Heart left ventricle (tissue), 16 donors: ENCODE measurements around the gene NEURL1. TPM values are rescaled to one million over a fixed set of nuclear protein-coding genes. Genes with fewer than 3 reads are reported as not detected.

Experiments used
- ATAC-seq, 4 donors: fragments of 200-7000 bp; cut with Tn5 transposase; one replicate each; pipeline ENCODE4 v1.9.1; 2020 to 2022; ENCODE audit warnings: moderate library complexity in 4 of 4, mild to moderate bottlenecking in 3 of 4, moderate number of reproducible peaks in 1 of 4
- DNase-seq, 5 donors: peaks; one replicate each; pipeline ENCODE4 v3.0.0-alpha.2; 2020
- H3K27ac ChIP-seq, 12 donors: fragments of 200-600 bp; sonication (generic) in 4 of 12; one replicate each; pipeline versions ENCODE4 v1.5.0 to v1.8.0; 2016 to 2022; ENCODE audit warnings: mild to moderate bottlenecking in 2 of 12
- H3K27me3 ChIP-seq, 9 donors: fragments of 200-600 bp; sonication (generic) in 2 of 9; one replicate each; pipeline versions ENCODE4 v1.5.1 to v1.8.0; 2016 to 2022; ENCODE audit warnings: mild to moderate bottlenecking in 3 of 9
- H3K36me3 ChIP-seq, 9 donors: fragments of 200-600 bp; sonication (generic) in 2 of 9; one replicate each; pipeline versions ENCODE4 v1.5.0 to v1.8.0; 2018 to 2022; ENCODE audit warnings: mild to moderate bottlenecking in 2 of 9
- H3K4me1 ChIP-seq, 12 donors: fragments of 200-600 bp; sonication (generic) in 4 of 12; one replicate each; pipeline versions ENCODE4 v1.5.0 to v1.8.0; 2016 to 2022; ENCODE audit warnings: mild to moderate bottlenecking in 3 of 12
- H3K4me3 ChIP-seq, 12 donors: fragments of 200-600 bp; sonication (generic) in 4 of 12; one replicate each; pipeline versions ENCODE4 v1.5.0 to v1.8.0; 2017 to 2022; ENCODE audit warnings: mild to moderate bottlenecking in 9 of 12, moderate library complexity in 4 of 12
- H3K9me3 ChIP-seq, 12 donors: fragments of 200-600 bp; sonication (generic) in 4 of 12; one replicate each; pipeline versions ENCODE4 v1.5.0 to v1.8.0; 2016 to 2022; ENCODE audit warnings: mild to moderate bottlenecking in 1 of 12
- CTCF ChIP-seq, 12 donors: fragments of 200-600 bp; sonication (generic) in 4 of 12; IDR thresholded peaks; one replicate each; pipeline versions ENCODE4 v1.5.0 to v1.8.0; 2018 to 2022; ENCODE audit warnings: antibody characterized with exemption in 12 of 12, mild to moderate bottlenecking in 5 of 12
- POLR2A ChIP-seq, 2 donors: fragments of 450-650 bp; IDR thresholded peaks; one replicate each; pipeline ENCODE4 v1.6.1; 2017; ENCODE audit warnings: antibody characterized with exemption in 2 of 2, mild to moderate bottlenecking in 2 of 2, moderate library complexity in 2 of 2
- WGBS, 4 donors: extraction: QIAGEN DNeasy Blood & Tissue Kit in 2 of 4; methylation state at CpG; one replicate each; pipeline versions ENCODE4 v1.1.5 to v1.1.7; 2013 to 2018; 5-methylcytosine and 5-hydroxymethylcytosine counted together
- intact Hi-C, 10 donors: fragments of 100-400 bp; cut with DNase I; formaldehyde crosslinking; loops; one replicate each; pipeline versions ENCODE4 v1.11.1 to v1.14.2; 2022
- polyA plus RNA-seq, 2 donors: library from polyadenylated mRNA; stranded (reverse); fragments of 200-250 nt; gene quantifications; one replicate each; pipeline ENCODE4 v1.2.3, GENCODE V29; 2013
- total RNA-seq, 9 donors: library from RNA; depleted of rRNA in 2 of 9; stranded (reverse); fragments of >200 nt in 2 of 9; fragmentation: NEBNext Ultra II Directional in 3 of 9; extraction: Animal tissue kit (Norgen Biotek cat#: 25700) in 3 of 9; gene quantifications; one replicate each; pipeline versions ENCODE4 v1.1.0 to v1.2.4, GENCODE V29; 2016 to 2023
- donor health status: ischemic (EF 13 %, LVEDD 7.1; RV severe dilation, severe dysfunction).
- donor health status: healthy with polysubstance abuse.
- donor health status: DM: no; HTN: yes; CAD: no.
- donor health status: DM: no; HTN: no; CAD: no.
- donor health status: ischemic (EF 25% LVEDD 6.9; RV normal size, moderate dysfunction).
- donor health status: ischemic (EF 25% LVEDD 5.7; RV mildly dilated, moderate dysfunction).
- donor health status: healthy.
- donor health status: DM: yes; HTN: yes; CAD: no.
- donor health status: ischemic (EF 35%, LVEDD 5.7; RV mildly dilated, moderate dysfunction).
- donor health status: nonischemic (EF 11% LVEDD 7.7; RV severe dilation, severe dysfunction).
- donor health status: DM: yes; HTN: yes; CAD: no.
- donor health status: PGD.
- donor health status: ischemic (EF 29% LVEDD 5.4; RV normal size, mild dysfunction).
- donor health status: nonischemic (EF 23%, LVEDD 6.1; RV moderate dilation, normal function).

The NEURL1 gene
- total and polyA plus RNA-seq, 11 donors = 0.07 to 0.64 (median 0.14) TPM; not detected in 2

GRCh38 chr10:103550229-103550628, 56.7 kb downstream of the NEURL1 start:
- DNase-seq (no peak), ATAC-seq (no peak)
- Histone ChIP-seq H3K36me3 (no peaks in the 10 kb centered on the region), H3K4me1 (peaks cover 0 to 23% (median 6%) of the 10 kb centered on the region in 12 donors), H3K27ac (no peak overlapping the region), H3K9me3 (no peaks in the 10 kb centered on the region), H3K27me3 (peaks cover 0 to under 1% (median 0%) of the 10 kb centered on the region in 9 donors), H3K4me3 (no peak overlapping the region)
- WGBS, 4 donors = 89 to 100% (median 100%) methylated on average over 1 of the region's 1 CpG
- TF ChIP-seq POLR2A (IDR thresholded peaks at IDR 0.05) = no peak
- intact Hi-C loops = no loop called here

- no peaks in the 10 kb centered on the region for H3K9me3 ChIP-seq
- H3K4me1 ChIP-seq = peaks cover 0 to 31% (median 11%) of the 10 kb centered on the region in 12 donors
- no peak for TF ChIP-seq POLR2A (IDR thresholded peaks at IDR 0.05)
- no peak for TF ChIP-seq CTCF (IDR thresholded peaks at IDR 0.05)
- ATAC-seq (peak in 2 of 4 donors; percentile 8 to 42), DNase-seq (no peak)
- H3K4me3 ChIP-seq = no peak overlapping the region
- H3K36me3 ChIP-seq = no peaks in the 10 kb centered on the region
- H3K27ac ChIP-seq = peak overlapping the region in 1 of 12 donors; percentile 51
- peaks cover 0 to 8% (median 0%) of the 10 kb centered on the region in 9 donors for H3K27me3 ChIP-seq
- intact Hi-C loops = no loop called here
- 44 to 60% (median 52%) methylated on average over 9 to 10 of the region's 10 CpGs for WGBS, 4 donors
These were observed 58.4 kb downstream of the NEURL1 start for GRCh38 chr10:103551619-103552602.

GRCh38 chr10:103552856-103553742, 59.6 kb downstream of the NEURL1 start:
- H3K27ac ChIP-seq = no peak overlapping the region
- peaks cover 0 to 31% (median 7%) of the 10 kb centered on the region in 12 donors for H3K4me1 ChIP-seq
- ATAC-seq (no peak), DNase-seq (no peak)
- no peak for TF ChIP-seq POLR2A (IDR thresholded peaks at IDR 0.05)
- TF ChIP-seq CTCF (IDR thresholded peaks at IDR 0.05) = no peak
- no peak overlapping the region for H3K4me3 ChIP-seq
- WGBS, 4 donors = 87 to 96% (median 91%) methylated on average over 19 to 20 of the region's 20 CpGs
- intact Hi-C loops = no loop called here
- H3K36me3 ChIP-seq = no peaks in the 10 kb centered on the region
- no peaks in the 10 kb centered on the region for H3K9me3 ChIP-seq
- peaks cover 0 to 8% (median 0%) of the 10 kb centered on the region in 9 donors for H3K27me3 ChIP-seq

- Histone ChIP-seq H3K4me1 (peaks cover 0 to 31% (median 7%) of the 10 kb centered on the region in 12 donors), H3K9me3 (no peaks in the 10 kb centered on the region), H3K4me3 (no peak overlapping the region), H3K27ac (no peak overlapping the region), H3K27me3 (peaks cover 0 to 8% (median 0%) of the 10 kb centered on the region in 9 donors), H3K36me3 (no peaks in the 10 kb centered on the region)
- DNase-seq (no peak), ATAC-seq (no peak)
- TF ChIP-seq CTCF (IDR thresholded peaks at IDR 0.05) (no peak), POLR2A (IDR thresholded peaks at IDR 0.05) (no peak)
- intact Hi-C loops = no loop called here
- 90 to 93% (median 91%) methylated on average over 8 of the region's 8 CpGs for WGBS, 4 donors
These were observed 60.4 kb downstream of the NEURL1 start for GRCh38 chr10:103553743-103554487.
